Liver (tissue), 9 donors: Measurements from ENCODE around the gene NUDT14. TPM values are rescaled to one million over a fixed set of nuclear protein-coding genes. Genes with fewer than 3 reads are reported as not detected.

ENCODE experiments used
- DNase-seq: peaks from one replicate; pipeline ENCODE4 v3.0.0-alpha.2; 2017; ENCODE audit warnings: low spot score
- H3K27ac ChIP-seq, 2 donors: one replicate each; pipeline ENCODE4 v1.7.0; 2013; ENCODE audit warnings: inconsistent platforms in 2 of 2, low read length in 2 of 2, control low read depth in 1 of 2, low read depth in 1 of 2, mild to moderate bottlenecking in 1 of 2
- H3K27me3 ChIP-seq, 4 donors: one replicate each; pipeline versions ENCODE4 v1.6.1 to v1.7.0; 2013; ENCODE audit warnings: low read length in 3 of 4, inconsistent platforms in 1 of 4, mild to moderate bottlenecking in 1 of 4, moderate library complexity in 1 of 4; ENCODE audit not compliant: control insufficient read depth in 4 of 4, insufficient read depth in 4 of 4
- H3K36me3 ChIP-seq, 4 donors: one replicate each; pipeline versions ENCODE4 v1.6.1 to v1.7.0; 2013; ENCODE audit warnings: low read length in 3 of 4, mild to moderate bottlenecking in 3 of 4, low read depth in 1 of 4, moderate library complexity in 1 of 4; ENCODE audit not compliant: control insufficient read depth in 4 of 4, insufficient read depth in 3 of 4
- H3K4me1 ChIP-seq, 4 donors: one replicate each; pipeline versions ENCODE4 v1.6.1 to v1.7.0; 2013; ENCODE audit warnings: low read length in 3 of 4, mild to moderate bottlenecking in 3 of 4, moderate library complexity in 1 of 4; ENCODE audit not compliant: control insufficient read depth in 4 of 4, insufficient read depth in 4 of 4
- H3K4me3 ChIP-seq, 3 donors: one replicate each; pipeline versions ENCODE4 v1.6.1 to v1.7.0; 2013; ENCODE audit warnings: low read length in 3 of 3, control low read depth in 1 of 3, low read depth in 1 of 3, mild to moderate bottlenecking in 1 of 3
- H3K9ac ChIP-seq, 2 donors: one replicate each; pipeline ENCODE4 v1.7.0; 2013; ENCODE audit warnings: low read length in 2 of 2, mild to moderate bottlenecking in 2 of 2, moderate library complexity in 2 of 2, control low read depth in 1 of 2, low read depth in 1 of 2
- H3K9me3 ChIP-seq, 4 donors: one replicate each; pipeline versions ENCODE4 v1.6.1 to v1.7.0; 2013; ENCODE audit warnings: low read length in 3 of 4; ENCODE audit not compliant: control insufficient read depth in 4 of 4
- EGR1 ChIP-seq, 2 donors: IDR thresholded peaks; 2 replicates each; pipeline ENCODE4 v1.6.1; 2016 to 2018; ENCODE audit warnings: antibody characterized with exemption in 2 of 2, low read depth in 2 of 2
- FOXA1 ChIP-seq: IDR thresholded peaks from 2 replicates; pipeline ENCODE4 v1.6.1; 2016; ENCODE audit warnings: antibody characterized with exemption
- FOXA2 ChIP-seq: IDR thresholded peaks from 2 replicates; pipeline ENCODE4 v1.6.1; 2016; ENCODE audit warnings: antibody characterized with exemption
- GABPA ChIP-seq, 2 donors: IDR thresholded peaks in 1 of 2; conservative IDR thresholded peaks in 1 of 2; 2 replicates each; pipeline ENCODE4 v1.6.1; 2016; ENCODE audit warnings: antibody characterized with exemption in 2 of 2, mild to moderate bottlenecking in 1 of 2, moderate library complexity in 1 of 2
- HNF4A ChIP-seq, 2 donors: conservative IDR thresholded peaks; 2 replicates each; pipeline ENCODE4 v1.6.1; 2016; ENCODE audit warnings: antibody characterized with exemption in 2 of 2, mild to moderate bottlenecking in 2 of 2
- HNF4G ChIP-seq: IDR thresholded peaks from 2 replicates; pipeline ENCODE4 v1.6.1; 2016; ENCODE audit warnings: antibody characterized with exemption
- JUND ChIP-seq, 2 donors: IDR thresholded peaks; 2 replicates each; pipeline ENCODE4 v1.6.1; 2016; ENCODE audit warnings: antibody characterized with exemption in 2 of 2
- MAX ChIP-seq: IDR thresholded peaks from 2 replicates; pipeline ENCODE4 v1.6.1; 2016; ENCODE audit warnings: antibody characterized with exemption
- NR2F2 ChIP-seq: IDR thresholded peaks from 2 replicates; pipeline ENCODE4 v1.6.1; 2016; ENCODE audit warnings: antibody characterized with exemption
- RAD21 ChIP-seq, 2 donors: IDR thresholded peaks; 2 replicates each; pipeline ENCODE4 v1.6.1; 2016; ENCODE audit warnings: antibody characterized with exemption in 2 of 2, mild to moderate bottlenecking in 2 of 2
- REST ChIP-seq: IDR thresholded peaks from 2 replicates; pipeline ENCODE4 v1.6.1; 2016; ENCODE audit warnings: antibody characterized with exemption, mild to moderate bottlenecking
- RXRA ChIP-seq, 2 donors: IDR thresholded peaks; 2 replicates each; pipeline ENCODE4 v1.6.1; 2017 to 2018; ENCODE audit warnings: antibody characterized with exemption in 2 of 2, mild to moderate bottlenecking in 1 of 2
- SP1 ChIP-seq: IDR thresholded peaks from 2 replicates; pipeline ENCODE4 v1.6.1; 2018; ENCODE audit warnings: antibody characterized with exemption, mild to moderate bottlenecking
- TAF1 ChIP-seq: conservative IDR thresholded peaks from 2 replicates; pipeline ENCODE4 v1.6.1; 2016; ENCODE audit warnings: antibody characterized with exemption, mild to moderate bottlenecking
- YY1 ChIP-seq: IDR thresholded peaks from 2 replicates; pipeline ENCODE4 v1.6.1; 2016; ENCODE audit warnings: antibody characterized with exemption, mild to moderate bottlenecking
- WGBS: extraction: QIAGEN DNeasy Blood & Tissue Kit; methylation state at CpG from one replicate; pipeline ENCODE4 v1.1.7; 2013; 5-methylcytosine and 5-hydroxymethylcytosine counted together
- polyA plus RNA-seq, 2 donors: library from polyadenylated mRNA; stranded (reverse) in 1 of 2; unstranded in 1 of 2; fragments of 200-250 nt in 1 of 2; fragments of >200 nt in 1 of 2; fragmentation: Nextera tagmentation in 1 of 2; extraction: Ambion mirVana in 1 of 2; gene quantifications; one replicate each; pipeline versions ENCODE4 v1.2.1 to v1.2.3, GENCODE V29; 2013 to 2015
- total RNA-seq, 2 donors: library from RNA; depleted of rRNA; stranded (reverse); fragments of >200 nt; gene quantifications; one replicate each; pipeline ENCODE4 v1.2.3, GENCODE V29; 2014
- TF ChIP-seq, protein P1 (sequence below): IDR thresholded peaks from 2 replicates; pipeline ENCODE4 v1.6.1; 2016; ENCODE audit warnings: antibody characterized with exemption
- TF ChIP-seq, protein P2 (sequence below): IDR thresholded peaks from 2 replicates; pipeline ENCODE4 v1.6.1; 2016; ENCODE audit warnings: antibody characterized with exemption
- donor health status: healthy.
- donor health status: healthy.
- donor health status: healthy.
- donor health status: healthy.
- donor health status: healthy.

NUDT14 gene
- total and polyA plus RNA-seq, 4 donors: 3.8 to 24.2 (median 8.0) TPM

- Histone ChIP-seq H3K4me3 (no peak overlapping the region), H3K27ac (no peak overlapping the region), H3K4me1 (no peaks in the 10 kb centered on the region), H3K9me3 (no peaks in the 10 kb centered on the region), H3K27me3 (no peaks in the 10 kb centered on the region), H3K36me3 (peaks cover 0 to 30% (median 2%) of the 10 kb centered on the region in 4 donors), H3K9ac (no peak overlapping the region)
- WGBS: 96% methylated on average over 18 of the region's 18 CpGs
- no peak for DNase-seq
- TF ChIP-seq MAX (no peak), GABPA (IDR thresholded peaks at IDR 0.05 in 1 of 2, conservative IDR thresholded peaks at IDR 0.05 in 1 of 2) (no peak), NR2F2 (no peak), JUND (IDR thresholded peaks at IDR 0.05) (no peak), EGR1 (IDR thresholded peaks at IDR 0.05; ENCODE audit: low read depth in 2 of 2) (no peak), RAD21 (IDR thresholded peaks at IDR 0.05) (no peak), HNF4G (no peak), HNF4A (conservative IDR thresholded peaks at IDR 0.05) (no peak), FOXA1 (no peak), YY1 (no peak)
- TF ChIP-seq, protein P1, sequence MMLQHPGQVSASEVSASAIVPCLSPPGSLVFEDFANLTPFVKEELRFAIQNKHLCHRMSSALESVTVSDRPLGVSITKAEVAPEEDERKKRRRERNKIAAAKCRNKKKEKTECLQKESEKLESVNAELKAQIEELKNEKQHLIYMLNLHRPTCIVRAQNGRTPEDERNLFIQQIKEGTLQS: no peak
Observed at GRCh38 chr14:105212541-105213300, 31.6 kb upstream of the NUDT14 start.

- 93% methylated on average over 9 of the region's 9 CpGs for WGBS
- Histone ChIP-seq H3K9me3 (no peaks in the 10 kb centered on the region), H3K27me3 (no peaks in the 10 kb centered on the region), H3K4me3 (no peak overlapping the region), H3K4me1 (peaks cover 0 to 2% (median 0%) of the 10 kb centered on the region in 4 donors), H3K9ac (no peak overlapping the region), H3K27ac (no peak overlapping the region), H3K36me3 (peaks cover 0 to 20% (median 2%) of the 10 kb centered on the region in 4 donors)
- DNase-seq: no peak
- TF ChIP-seq REST (no peak), SP1 (no peak), YY1 (no peak), EGR1 (IDR thresholded peaks at IDR 0.05; ENCODE audit: low read depth in 2 of 2) (no peak), FOXA1 (no peak), TAF1 (no peak), MAX (no peak), HNF4G (no peak), NR2F2 (no peak), RXRA (IDR thresholded peaks at IDR 0.05) (no peak), RAD21 (IDR thresholded peaks at IDR 0.05) (no peak), FOXA2 (no peak), GABPA (IDR thresholded peaks at IDR 0.05 in 1 of 2, conservative IDR thresholded peaks at IDR 0.05 in 1 of 2) (no peak), JUND (IDR thresholded peaks at IDR 0.05) (no peak), HNF4A (conservative IDR thresholded peaks at IDR 0.05) (no peak)
- TF ChIP-seq, protein P1: no peak
- TF ChIP-seq, protein P2, sequence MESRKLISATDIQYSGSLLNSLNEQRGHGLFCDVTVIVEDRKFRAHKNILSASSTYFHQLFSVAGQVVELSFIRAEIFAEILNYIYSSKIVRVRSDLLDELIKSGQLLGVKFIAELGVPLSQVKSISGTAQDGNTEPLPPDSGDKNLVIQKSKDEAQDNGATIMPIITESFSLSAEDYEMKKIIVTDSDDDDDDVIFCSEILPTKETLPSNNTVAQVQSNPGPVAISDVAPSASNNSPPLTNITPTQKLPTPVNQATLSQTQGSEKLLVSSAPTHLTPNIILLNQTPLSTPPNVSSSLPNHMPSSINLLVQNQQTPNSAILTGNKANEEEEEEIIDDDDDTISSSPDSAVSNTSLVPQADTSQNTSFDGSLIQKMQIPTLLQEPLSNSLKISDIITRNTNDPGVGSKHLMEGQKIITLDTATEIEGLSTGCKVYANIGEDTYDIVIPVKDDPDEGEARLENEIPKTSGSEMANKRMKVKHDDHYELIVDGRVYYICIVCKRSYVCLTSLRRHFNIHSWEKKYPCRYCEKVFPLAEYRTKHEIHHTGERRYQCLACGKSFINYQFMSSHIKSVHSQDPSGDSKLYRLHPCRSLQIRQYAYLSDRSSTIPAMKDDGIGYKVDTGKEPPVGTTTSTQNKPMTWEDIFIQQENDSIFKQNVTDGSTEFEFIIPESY: no peak
Observed at GRCh38 chr14:105211758-105212089, 30.6 kb upstream of the NUDT14 start.
